DOHH2 (cell line): ENCODE results near the gene RABEPK.

Experiments
- EZH2phosphoT487 ChIP-seq: fragments of 200-600 bp; sonication (generic); IDR thresholded peaks from 2 replicates; pipeline ENCODE4 v1.6.1; 2017; ENCODE audit warnings: borderline replicate concordance, mild to moderate bottlenecking, antibody characterized with exemption, low read length, moderate library complexity, mixed read lengths
- TF ChIP-seq, protein P1 (sequence below): fragments of 200-600 bp; sonication (generic); IDR thresholded peaks from one replicate; pipeline ENCODE4 v1.5.1; 2014; ENCODE audit warnings: antibody characterized with exemption, mild to moderate bottlenecking, low read depth, low read length; ENCODE audit not compliant: poor library complexity, severe bottlenecking

DNA sequence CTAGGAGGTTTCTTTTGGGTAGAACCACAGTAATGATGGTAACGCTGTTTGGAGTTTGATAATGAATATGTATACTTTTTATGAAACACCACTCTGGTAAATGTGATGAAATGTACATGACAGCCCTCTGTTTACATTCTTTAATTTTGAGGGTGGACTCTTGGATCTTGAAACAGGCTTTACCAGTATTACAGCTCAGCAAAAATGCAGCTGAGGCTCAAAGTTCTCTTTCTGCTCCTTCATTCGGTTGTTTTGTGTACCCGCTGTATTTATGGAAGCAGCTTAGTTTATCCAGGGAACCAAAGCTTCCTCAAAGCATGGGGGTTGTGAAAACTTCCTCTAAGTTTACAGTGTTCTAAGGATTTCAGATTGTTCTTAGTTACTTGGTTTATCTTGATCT, 72.4 kb downstream of the RABEPK start:
- TF ChIP-seq, protein P1, sequence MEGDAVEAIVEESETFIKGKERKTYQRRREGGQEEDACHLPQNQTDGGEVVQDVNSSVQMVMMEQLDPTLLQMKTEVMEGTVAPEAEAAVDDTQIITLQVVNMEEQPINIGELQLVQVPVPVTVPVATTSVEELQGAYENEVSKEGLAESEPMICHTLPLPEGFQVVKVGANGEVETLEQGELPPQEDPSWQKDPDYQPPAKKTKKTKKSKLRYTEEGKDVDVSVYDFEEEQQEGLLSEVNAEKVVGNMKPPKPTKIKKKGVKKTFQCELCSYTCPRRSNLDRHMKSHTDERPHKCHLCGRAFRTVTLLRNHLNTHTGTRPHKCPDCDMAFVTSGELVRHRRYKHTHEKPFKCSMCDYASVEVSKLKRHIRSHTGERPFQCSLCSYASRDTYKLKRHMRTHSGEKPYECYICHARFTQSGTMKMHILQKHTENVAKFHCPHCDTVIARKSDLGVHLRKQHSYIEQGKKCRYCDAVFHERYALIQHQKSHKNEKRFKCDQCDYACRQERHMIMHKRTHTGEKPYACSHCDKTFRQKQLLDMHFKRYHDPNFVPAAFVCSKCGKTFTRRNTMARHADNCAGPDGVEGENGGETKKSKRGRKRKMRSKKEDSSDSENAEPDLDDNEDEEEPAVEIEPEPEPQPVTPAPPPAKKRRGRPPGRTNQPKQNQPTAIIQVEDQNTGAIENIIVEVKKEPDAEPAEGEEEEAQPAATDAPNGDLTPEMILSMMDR = no peak
- no peak for TF ChIP-seq EZH2phosphoT487
